Measurements from ENCODE around the gene PAK4.
"Not testable (repeated sequence)": the region's sequence is repeated elsewhere in the genome, so short reads cannot be mapped to it uniquely, and the experiment has no call there.

Gene PAK4

DNA sequence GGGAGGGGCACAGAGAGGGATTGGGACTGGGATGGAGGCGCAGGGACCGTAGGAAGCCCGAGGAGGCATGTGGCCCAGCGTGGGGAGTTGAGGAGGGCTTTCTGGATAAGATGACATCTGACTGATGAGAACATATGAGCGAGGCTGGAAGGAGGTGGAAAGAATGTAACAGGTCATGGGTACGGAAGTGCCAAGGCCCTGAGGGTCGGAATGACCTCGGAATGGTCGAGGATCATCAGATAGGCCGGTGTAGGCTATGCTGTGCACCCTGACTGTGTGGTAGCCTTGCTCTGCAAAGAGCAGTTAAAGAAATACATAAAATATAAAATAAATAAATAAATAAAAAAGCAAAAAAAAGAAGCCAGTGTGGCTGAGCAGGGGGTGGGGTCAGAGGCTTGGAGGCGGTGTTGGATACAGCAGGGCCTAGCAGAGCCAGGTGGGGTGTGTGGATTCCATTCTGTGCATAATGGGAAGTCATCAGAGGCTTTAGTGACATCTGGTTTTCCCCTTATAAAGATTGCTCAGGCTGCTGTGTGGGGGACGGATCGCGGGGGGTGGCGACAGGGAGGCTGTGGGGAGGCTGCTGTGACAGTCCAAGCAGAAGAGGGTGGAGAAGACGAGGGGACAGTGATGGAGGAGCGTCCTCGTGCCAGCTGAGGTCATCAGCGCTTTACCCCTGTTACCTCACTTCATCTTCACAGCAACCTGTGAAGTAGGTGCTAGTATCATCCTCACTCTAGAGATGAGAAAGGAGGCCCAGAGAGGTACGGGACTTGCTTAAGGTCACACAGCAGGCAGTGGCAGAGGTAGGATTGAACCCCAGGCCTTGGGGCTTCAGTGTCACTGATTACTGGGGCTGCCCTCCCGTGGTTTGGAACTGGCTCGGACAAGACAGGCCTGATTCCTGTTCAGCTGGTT is 5.0 kb downstream of the PAK4 start:
- DNase-seq, result no peak

DNA sequence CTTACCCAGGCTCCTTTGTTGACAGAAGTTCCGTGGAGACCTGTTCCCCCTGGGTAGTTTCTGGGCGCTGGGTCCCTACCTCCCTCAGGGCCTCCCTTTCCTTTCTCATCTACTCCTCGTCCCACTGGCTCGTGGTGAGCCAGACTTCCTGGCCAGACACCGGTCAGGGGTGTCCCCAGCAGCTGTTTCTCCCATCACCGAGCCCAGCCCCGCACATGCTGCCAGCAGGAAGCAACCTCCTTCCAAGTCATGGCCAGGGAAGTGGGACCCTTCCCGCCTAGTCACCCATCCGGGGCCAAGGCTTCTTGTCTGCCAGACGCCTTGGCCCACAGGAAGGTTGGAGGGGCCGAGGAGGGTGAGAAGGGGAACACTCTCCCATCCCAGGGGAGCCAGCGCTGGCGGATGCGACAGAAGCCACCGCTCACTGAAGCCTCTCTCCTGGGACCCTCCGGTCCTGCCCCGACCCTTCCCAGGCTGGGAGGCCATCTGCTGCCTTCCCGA is 5.7 kb downstream of the PAK4 start:
- no peak for DNase-seq

DNA sequence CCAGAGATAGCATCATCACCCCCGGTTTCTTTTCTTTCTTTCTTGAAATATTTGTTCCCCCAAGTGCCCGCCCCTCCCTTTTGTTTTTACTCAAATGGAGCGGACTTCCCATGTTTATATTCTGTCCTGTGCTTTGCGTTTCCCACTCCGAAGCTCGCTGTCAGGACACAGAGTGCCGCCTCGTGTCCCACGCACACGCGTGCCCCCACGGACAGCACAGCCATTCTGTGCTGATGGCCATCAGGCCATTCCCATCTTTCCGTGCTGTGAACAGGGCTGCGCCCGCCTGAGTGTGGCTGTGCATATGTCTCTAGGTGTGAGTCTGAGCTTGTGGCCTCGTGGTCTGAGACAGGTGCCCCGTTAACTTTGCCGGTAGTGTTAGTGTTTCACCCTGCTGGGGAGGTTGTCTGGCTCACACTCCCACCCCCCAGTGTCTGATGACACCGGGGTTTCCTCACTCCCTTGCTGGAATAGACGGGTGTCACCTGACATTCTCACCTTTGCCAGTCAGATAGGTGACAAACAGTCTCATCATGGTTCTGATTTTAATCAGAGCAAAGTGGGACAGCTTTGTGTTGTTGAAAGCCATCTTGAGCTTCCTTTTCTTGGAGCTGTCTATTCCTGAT is 6.9 kb downstream of the PAK4 start:
- no peak for DNase-seq

DNA sequence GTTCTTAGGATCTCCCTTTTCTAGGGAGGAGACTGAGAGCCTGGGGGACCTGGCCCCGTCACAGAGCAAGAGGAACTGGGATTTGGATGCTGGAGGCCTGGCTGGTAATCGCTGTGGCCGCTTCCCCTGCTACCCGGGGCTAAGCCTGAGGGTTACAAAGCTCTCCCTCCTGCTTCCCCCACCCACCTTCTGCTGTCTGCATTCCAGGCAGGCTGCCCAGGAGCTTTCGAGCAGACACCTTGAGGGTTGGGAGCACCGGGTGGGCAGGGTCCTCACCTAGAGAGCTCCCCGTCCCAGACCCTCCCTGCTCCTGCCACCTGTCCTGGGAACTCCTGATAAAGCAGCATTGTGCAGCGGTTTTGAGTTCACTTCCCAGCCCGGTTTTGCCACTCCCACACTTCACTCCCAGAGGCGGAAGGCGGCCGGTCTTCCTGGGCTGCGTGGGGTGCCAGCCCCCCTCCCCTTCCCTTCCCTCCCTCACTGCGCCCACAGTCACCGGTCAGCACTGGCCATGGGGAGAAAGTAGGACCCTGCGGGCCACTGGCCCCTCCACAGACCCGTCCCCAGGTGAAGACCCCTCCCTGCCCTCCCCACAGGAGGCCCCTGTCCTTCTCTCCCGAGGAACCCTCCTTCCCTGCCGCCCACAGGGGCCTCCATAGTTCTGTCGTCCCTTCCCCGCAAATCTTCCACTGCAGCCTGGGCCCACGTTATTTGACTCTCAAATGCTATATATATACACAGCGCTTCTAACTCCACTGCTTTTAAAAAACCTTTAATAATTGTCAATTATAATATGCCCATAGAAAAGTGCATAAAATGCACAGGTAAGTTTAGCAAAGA is 8.1 kb downstream of the PAK4 start:
- no peak for DNase-seq

DNA sequence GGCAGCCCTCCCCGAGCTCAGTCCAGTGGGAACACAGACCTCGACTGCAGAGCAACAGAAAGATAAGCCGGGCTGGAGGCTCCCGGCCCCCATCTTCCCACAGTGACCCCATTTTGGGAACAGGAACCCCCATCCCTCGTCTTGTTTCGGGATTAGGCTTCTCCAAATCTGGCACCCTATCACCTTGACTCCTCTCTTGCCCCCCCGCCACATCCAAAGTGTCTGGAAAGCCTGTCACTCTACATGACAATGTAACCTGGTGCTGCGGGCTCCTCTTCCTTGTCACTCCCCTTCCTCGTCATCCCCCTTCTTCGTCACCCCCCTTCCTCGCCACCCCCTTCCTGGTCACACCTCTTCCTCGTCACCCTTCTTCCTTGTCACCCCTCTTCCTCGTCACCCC is 10.1 kb downstream of the PAK4 start:
- DNase-seq, result no peak

DNA sequence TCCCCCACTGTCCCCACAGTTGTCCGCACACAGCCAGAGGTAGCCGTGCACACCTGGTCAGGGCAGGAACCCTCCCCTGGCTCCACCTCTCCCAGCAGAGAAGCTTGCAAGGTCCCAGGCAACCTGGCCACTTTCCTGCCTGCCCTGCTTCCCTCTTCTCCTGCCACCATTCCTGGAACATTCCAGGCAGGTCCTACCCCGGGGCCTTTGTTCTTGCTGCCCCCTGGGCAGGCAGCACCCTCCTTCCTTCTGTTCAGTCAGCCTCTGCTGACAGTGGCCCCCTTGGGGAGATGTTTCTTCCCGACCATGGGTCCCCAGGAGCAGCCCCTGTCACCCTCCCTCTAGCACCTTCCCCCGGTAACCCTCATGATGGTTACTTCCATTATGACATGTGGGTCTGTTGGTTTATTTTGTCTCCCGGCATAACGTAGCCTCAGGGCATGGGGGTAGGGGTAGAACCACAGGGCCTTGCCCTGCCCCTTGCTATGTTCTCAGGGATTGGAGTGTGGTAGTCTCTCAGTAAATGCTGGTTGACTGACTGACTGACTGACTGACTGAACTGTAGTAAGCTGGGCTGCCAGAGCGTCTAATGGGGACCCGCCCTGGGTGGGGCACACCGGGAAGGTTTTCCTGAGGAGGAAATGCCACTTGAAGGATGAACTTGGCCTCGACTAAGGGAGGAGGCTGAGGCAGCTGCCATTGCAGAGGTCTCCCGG is 10.8 kb downstream of the PAK4 start:
- no peak for DNase-seq

DNA sequence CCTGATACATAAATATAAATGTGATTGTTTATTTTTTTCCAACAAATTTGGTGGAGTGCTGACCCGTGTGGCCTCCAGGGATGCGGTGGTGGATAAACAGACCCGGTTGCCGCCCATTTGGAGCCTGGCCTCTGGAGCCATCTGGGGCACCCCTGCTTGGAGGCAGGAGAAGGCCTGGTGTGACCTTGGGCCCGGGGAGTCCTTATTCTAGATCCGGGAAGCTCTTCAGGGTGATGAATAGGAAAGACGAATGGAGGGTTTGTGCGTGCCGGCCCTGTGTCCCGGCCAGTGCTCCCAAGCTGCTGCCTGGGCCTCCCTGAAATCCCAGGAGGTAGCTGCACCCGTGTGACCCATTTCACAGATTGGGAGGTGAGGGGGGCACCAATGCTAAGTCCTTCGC is 11.5 kb downstream of the PAK4 start:
- no peak for DNase-seq

DNA sequence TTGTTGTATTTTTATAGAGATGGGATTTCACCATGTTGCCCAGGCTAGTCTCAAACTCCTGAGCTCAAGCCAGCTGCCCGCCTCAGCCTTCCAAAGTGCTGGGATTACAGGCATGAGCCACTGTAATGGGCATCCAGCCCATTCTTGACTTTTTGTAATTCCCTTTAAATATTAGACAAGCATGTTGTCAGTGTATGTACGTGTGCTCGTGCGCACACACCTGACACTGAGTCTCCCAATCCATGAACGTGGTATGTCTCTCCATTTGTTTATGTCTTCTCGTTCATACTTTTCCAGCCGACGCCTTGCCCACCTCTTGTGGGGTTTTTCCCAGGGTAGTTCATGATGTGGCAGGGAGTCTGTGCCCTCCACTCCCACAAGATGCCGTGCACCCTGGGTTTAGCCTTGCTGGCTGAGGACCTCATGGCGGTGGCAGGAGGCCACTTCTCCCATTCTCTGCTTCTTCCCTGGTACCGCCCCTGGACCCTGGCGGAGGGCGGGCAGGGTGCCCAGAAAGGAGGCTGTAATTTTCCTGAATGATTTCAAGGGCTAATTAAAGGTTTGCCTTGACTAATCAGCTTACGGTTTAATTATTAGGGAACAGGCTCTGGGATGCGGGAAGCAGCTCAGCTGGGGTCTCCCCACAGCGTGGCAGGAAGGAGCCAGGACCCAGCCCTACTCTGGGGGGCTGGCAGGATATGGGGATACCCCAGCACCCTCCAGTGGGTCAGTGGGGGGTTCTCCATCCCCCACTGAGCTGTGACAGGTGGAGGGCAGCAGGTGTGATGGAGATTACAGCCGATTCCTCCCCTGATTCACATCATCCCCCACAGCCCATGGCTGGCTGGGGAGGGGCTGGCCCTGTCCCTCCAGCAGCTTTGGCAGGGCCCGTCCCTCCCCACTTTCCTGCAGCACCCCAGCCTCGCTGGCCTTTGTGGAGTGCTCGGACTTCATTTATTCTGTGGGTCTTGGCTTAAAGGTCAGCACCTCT is 12.9 kb downstream of the PAK4 start:
- DNase-seq, result no peak

DNA sequence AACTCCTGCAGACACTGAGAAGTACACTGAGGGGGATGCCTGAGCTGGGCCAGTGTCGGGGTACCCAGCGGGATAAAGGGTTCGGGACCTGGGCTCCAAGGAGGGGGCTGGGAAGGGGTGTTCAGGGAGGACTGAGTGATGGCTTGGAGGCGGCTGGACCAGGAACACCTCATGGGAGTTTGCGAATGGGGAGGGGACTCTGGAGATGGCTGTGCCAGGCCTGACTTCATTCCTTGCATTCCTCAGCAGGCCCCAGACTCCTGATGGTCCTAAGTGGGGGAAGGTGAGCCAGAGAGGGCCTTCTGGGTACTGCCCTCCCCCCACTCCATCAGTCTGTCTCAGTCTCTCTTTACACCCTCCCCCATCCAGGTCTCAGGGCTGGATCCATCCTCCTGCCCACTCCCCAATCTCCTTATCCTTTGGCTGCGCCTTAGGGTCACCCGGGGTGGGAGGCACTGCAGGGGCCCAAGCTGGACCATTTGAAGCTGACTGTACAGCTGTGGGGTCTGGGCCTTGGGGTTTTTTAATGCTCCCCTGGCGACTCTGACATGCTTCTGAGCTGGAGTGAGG is 13.8 kb downstream of the PAK4 start:
- peak; percentile 58 for DNase-seq

DNA sequence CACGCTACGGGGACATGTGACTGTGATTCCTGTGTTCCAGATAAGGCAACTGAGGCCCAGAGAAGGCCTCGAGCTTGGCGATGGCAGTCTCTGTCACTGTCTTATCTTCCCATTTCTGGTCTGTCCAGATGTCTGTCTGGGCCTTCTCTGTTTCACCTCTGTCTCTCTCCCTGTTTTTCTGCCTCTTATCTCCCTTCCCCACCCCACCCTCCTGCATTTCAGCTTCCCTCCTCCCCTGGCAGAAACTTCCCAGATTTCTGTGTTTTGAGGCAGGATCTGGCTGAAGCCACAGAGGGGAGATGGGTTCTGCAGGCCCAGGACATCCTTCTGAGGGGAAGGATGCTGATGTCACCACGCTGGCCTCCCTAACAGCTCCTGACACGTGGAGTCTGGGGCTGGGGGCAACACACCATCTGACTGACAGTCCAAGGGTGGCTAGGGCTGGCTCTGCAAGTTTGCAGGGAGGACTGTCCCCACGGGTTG is 14.4 kb downstream of the PAK4 start:
- DNase-seq, result no peak

DNA sequence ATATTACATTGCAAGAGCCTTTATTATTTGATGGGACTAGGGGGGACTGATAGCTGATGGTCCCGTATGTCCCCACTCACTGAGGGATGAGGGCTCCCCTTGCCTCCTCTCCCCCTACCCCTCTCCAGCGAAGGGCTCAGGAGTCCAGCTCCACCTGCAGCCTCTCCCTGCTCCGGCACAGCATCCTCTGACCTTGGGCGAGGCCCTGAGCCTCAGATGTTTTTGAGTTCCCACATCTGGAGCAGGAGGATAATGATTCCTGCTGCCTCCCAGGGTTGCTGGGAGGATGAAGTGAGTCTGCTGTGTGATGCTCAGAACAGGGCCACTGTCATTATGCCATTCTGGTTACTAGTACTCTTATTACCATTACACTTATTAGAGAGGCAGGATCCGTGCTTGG is 15.0 kb downstream of the PAK4 start:
- DNase-seq, result no peak

DNA sequence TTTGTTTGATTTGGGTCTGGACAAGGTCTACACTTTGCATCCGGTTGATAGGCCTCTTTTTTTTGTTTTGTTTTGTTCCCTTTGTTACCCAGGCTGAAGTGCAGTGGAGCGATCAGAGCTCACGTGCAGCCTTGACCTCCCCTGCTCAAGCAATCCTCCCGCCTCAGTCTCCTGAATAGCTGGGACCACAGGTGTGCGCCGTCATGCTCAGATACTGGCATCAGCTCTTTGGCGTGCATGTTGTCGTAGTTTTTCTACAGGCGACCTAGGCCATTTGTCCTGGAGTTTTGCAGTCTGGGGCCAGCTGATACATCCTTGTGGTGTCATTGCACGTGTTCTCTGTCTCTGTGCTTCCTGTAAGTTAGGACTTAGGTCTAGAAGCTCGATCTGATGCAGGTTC is 16.3 kb downstream of the PAK4 start:
- no peak for DNase-seq

DNA sequence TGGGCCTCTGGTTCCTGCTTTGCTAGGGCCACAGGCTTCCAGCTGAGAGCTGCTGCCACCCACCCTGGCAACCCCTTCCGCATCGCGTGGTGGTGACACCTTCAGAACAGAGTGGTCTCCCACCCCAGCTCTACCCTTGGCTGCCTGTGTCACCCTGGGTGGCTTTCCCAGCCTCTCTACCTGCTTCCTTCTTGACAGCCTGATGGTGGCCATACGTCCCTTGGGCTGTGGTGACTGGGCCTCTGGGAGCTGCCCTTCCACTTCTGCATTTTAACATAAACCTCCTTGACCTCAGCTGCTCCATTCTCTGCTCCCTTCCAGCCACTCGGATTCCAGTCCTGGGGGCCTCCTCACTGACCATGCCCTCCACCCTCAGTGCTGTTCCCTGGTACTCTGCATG is 17.0 kb downstream of the PAK4 start:
- no peak for DNase-seq

DNA sequence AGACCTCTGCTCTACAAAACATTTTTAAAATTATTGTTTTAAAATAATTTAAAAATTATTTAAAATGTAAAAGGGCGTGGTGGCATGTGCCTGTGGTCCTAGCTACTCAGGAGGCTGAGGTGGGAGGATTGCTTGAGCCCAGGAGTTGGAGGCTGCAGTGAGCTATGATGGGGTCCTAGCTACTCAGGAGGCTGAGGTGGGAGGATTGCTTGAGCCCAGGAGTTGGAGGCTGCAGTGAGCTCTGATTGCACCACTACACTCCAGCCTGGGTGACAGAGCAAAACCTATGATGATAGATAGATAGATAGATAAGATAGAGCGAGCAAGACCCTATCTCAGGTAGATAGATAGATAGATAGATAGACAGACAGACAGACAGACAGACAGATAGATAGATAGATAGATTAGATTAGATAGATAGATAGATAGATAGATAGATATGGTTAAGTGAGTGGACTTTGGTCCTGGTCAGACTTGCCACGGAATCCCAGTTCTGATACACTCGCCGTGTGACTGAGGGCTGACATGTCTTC is 18.2 kb downstream of the PAK4 start:
- DNase-seq, result not testable (repeated sequence)

DNA sequence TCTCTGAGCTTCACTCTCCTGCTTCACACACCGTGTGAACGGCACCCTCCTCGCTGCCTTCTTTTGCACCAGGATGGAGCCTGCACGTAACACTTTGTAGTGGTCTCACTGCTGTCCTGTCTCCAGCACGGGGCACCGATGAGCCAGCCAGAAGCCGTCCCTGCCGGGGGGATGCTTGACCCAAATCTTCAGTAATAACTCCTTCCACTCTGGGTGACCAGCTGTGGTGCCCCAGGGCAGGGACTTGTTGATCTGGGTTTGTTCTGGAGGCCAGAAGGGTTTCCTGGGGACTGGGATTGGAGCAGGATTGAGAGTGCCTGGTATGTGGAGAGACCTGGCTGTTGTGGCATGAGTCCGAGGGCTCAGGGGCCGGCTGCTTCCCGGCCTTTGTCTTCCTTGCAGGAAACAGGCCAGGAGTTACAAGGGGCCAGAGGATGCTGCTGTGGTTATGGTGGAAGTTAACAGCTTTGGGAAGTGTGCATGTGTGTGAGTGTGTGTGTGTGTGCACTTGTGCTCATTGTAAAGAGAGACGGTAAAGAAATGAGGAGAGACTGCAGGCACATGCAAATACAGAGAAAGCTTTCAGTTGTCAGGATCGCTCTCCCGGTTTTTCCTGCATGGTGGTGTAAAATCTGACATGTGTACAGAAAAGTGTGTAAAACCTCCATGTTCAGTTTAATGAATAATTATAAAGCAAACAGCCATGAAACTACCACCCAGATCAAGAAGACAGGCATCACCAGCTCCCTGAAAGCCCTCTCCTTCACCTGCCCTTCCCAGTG is 18.9 kb downstream of the PAK4 start:
- peak; percentile 25 for DNase-seq

DNA sequence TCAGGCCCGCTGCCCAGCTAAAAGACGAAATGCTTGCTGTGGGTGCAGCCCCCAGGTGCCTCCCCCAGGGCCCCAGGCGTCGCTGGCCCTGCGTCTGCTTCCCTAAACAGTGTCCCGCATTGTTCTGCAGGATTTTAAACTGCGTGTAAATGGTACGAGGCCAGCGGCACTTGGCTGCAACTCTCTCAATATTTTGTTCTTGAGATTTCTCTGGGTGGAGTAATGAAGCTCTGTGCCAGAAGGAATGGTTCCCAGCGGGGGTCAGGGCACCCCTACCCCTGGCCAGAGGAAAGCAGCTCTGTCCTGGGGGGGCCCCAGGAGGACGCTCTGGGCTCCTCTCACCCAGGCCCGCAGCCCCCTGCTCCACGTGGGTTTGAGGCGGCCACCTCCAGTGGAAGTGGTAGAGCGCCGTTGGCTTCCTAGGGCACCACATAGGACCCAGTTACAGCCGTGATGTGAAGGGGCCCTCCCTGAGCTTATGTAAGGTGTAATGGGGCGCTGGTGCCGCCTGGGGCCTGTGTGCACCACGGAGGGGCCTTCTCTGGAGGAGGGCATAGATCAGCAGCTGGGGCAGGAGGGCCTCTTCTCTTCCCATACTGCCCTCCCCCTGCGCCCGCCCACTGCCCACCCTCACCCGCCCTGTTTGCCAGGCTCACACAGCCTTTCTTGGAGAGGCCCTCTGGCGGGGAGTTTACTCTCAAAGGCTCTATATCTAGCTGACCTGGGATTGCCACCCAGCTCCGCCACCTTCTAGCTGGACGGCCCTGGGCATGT is 19.8 kb downstream of the PAK4 start:
- no peak for DNase-seq

DNA sequence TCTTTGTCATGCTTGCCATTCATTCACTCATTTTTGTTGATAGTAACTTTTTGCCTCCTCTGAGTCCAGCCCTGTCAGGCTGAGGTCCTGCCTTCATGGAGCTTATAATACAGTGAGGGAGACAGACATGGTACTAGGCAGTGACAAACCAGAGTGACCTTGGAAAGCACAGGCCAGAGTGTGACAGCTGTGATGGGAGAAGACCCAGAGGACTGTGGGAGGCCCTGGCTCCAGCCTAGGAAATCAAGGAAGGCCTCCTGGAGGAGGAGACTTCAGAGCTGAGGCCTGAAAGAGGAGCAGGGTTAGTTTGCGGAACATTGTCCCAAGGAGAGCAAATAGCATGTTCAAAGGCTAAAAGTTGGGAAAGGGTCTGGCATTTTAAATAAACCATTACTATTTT is 20.5 kb downstream of the PAK4 start:
- DNase-seq, result no peak

DNA sequence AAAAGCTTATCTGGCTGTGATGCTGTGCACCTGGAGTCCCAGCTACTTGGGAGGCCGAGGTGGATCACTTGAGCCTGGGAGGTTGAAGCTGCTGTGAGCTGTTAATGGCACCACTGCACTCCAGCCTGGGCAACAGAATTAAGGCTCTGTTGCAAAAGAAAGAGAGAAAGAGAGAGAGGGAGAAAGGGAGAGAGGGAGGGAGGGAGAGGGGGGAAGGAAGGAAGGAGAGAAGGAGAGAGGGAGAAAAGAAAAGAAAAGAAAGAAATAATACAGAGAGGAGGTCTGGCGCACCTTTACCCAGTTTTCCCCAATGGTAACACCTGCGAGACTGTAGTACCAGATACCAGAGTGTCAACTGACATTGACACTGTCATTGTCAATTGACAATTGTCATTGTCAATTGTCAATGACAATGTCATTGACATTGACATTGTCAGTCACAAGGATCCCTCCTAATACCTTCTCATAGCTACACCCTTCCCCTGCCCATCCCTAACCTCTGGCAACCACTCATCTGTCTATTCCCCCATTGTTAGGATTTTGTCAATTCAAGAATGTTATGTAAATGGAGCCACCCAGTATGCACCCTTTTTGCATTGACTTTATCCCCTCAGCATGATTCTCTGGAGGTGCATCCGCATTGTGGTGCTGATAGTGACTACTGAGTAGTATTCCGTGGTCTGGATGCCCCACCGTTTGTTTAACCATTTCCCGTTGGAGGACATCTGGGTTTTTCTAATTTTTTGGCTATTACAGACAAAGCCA is 21.3 kb downstream of the PAK4 start:
- DNase-seq, result no peak

Measured in fibroblast of upper back skin (primary cell).